ENCODE measurements around the gene USP36. TPM values are rescaled to one million over a fixed set of nuclear protein-coding genes. Genes with fewer than 3 reads are reported as not detected.

USP36 gene
- total and polyA plus RNA-seq, 8 donors, result 31.2 to 58.3 (median 35.8) TPM

DNA sequence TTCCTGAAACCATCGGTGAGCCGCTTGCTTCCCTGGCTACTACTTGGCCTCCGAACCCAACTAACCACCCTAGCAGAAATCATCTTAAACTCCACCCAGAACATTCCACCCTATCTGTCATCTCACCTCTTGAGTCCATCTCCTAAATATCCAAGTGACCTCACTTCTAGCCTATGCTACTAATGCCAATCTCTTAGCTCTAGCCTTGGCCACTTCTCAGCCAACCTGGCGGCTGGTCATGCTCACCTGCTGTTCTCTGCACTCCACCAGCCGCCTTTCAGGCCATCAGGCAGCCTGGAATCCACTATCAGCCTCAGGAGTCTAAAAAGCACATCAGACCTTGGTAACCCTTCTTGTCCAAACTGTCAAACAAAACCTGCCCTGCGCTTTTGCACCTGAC, 46.6 kb downstream of the USP36 start:
- no peak for DNase-seq
- no peaks in the 10 kb centered on the region for H3K9me3 ChIP-seq
- H3K4me1 ChIP-seq, result peaks cover 13 to 14% (median 14%) of the 10 kb centered on the region in 3 donors
- no peak overlapping the region for H3K27ac ChIP-seq
- peaks cover 0 to 29% (median 24%) of the 10 kb centered on the region in 3 donors for H3K36me3 ChIP-seq
- ATAC-seq, result no peak
- FAIRE-seq, result no peak
- TF ChIP-seq CTCF (IDR thresholded peaks at IDR 0.05), result no peak
- H3K4me3 ChIP-seq, result no peak overlapping the region
- intact Hi-C loops (cut with DNase I), result no loop called here
- WGBS, 2 donors, result 81 to 89% methylated on average over 6 of the region's 6 CpGs
- H3K27me3 ChIP-seq, result no peaks in the 10 kb centered on the region

GRCh38 chr17:78793415-78793814, 47.2 kb downstream of the USP36 start:
- Histone ChIP-seq H3K27ac (no peak overlapping the region), H3K4me3 (no peak overlapping the region), H3K4me1 (peaks cover 14 to 19% (median 18%) of the 10 kb centered on the region in 3 donors), H3K27me3 (no peaks in the 10 kb centered on the region), H3K9me3 (no peaks in the 10 kb centered on the region), H3K36me3 (peaks cover 0 to 29% (median 24%) of the 10 kb centered on the region in 3 donors)
- FAIRE-seq (no peak), DNase-seq (no peak), ATAC-seq (no peak)
- no peak for TF ChIP-seq CTCF (IDR thresholded peaks at IDR 0.05)
- intact Hi-C loops (cut with DNase I), result no loop called here
- 91 to 92% methylated on average over 10 of the region's 10 CpGs for WGBS, 2 donors

DNA sequence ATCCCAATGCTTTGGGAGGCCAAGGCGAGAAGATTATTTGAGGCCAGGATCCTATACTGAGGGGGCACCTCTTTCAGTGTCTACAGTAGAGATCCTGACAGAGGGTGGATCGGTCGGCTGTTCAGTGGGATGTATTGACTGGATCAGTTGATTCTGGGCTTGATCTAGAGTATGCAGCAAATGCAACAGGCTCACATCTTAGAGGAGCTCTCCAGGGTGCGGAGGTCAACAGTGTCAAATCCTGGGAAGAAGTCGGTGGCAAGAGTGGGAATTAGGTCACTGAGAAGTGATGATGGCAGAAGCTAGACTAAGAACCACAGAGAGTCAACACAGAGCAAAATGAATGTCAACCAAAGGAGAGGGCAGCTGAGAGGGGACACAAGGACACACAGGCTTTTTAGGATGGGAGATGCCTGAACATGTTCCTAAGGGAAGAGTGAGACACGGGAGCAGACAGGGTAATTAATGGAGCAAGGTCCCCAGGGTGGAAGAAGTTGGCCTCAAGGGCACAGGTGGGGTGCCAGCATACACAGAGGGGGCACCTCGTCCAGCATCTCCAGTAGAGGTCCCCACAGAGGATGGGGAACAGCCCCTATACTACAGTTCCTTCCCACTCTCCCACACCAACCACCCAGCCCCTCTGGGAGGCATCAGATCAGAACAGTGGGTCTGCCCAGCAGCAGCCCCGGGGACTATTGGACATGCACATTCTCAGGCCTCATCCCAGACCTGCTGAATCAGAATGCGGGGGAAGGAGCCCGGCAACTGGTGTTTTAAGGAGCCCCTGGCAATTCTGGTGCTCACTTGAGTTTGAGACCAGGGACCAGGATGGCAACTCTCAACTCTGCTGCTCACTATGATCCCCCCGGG, 48.5 kb downstream of the USP36 start:
- FAIRE-seq, result no peak
- H3K4me1 ChIP-seq, result peaks cover 14 to 19% (median 18%) of the 10 kb centered on the region in 3 donors
- ATAC-seq, result no peak
- intact Hi-C loops (cut with DNase I), result no loop called here
- no peak for DNase-seq
- H3K27ac ChIP-seq, result peak overlapping the region in 1 of 4 donors; percentile 17
- no peak overlapping the region for H3K4me3 ChIP-seq
- 89 to 90% methylated on average over 11 of the region's 11 CpGs for WGBS, 2 donors
- H3K27me3 ChIP-seq, result no peaks in the 10 kb centered on the region
- H3K36me3 ChIP-seq, result peaks cover 0 to 21% (median 15%) of the 10 kb centered on the region in 3 donors
- H3K9me3 ChIP-seq, result no peaks in the 10 kb centered on the region
- no peak for TF ChIP-seq CTCF (IDR thresholded peaks at IDR 0.05)

GRCh38 chr17:78790552-78790951, 50.1 kb downstream of the USP36 start:
- H3K27ac ChIP-seq, result peak overlapping the region in 3 of 4 donors; percentile 73 to 78 (median 78)
- intact Hi-C loops (cut with DNase I), result no loop called here
- no peak for ATAC-seq
- FAIRE-seq, result no peak
- no peak for DNase-seq
- TF ChIP-seq CTCF (IDR thresholded peaks at IDR 0.05), result no peak
- no peaks in the 10 kb centered on the region for H3K27me3 ChIP-seq
- peaks cover 0 to 8% (median 6%) of the 10 kb centered on the region in 3 donors for H3K36me3 ChIP-seq
- H3K4me1 ChIP-seq, result peaks cover 14 to 19% (median 18%) of the 10 kb centered on the region in 3 donors
- H3K9me3 ChIP-seq, result no peaks in the 10 kb centered on the region
- no peak overlapping the region for H3K4me3 ChIP-seq
- WGBS, 2 donors, result 96% methylated on average over 4 of the region's 4 CpGs

Data from pancreas (tissue), 10 donors.